Astrocyte of the cerebellum (primary cell): ENCODE results near the gene COPZ2.

Source experiments
- DNase-seq: peaks from one replicate; pipeline ENCODE4 v3.0.0-alpha.2; 2011; ENCODE audit warnings: low read depth
- H3K4me3 ChIP-seq: 2 replicates; pipeline ENCODE4 v1.5.1; 2011; ENCODE audit warnings: mild to moderate bottlenecking, low read depth, low read length, moderate library complexity
- CTCF ChIP-seq: IDR thresholded peaks from 2 replicates; pipeline ENCODE4 v1.5.1; 2012; ENCODE audit warnings: low read length, low read depth, moderate library complexity, mild to moderate bottlenecking; ENCODE audit errors: missing control alignments
- in situ Hi-C: cut with HindIII; loops from 2 replicates; pipeline ENCODE4 v1.10.0; 2017; ENCODE audit warnings: low sequenced_read_pairs

COPZ2 gene

DNA sequence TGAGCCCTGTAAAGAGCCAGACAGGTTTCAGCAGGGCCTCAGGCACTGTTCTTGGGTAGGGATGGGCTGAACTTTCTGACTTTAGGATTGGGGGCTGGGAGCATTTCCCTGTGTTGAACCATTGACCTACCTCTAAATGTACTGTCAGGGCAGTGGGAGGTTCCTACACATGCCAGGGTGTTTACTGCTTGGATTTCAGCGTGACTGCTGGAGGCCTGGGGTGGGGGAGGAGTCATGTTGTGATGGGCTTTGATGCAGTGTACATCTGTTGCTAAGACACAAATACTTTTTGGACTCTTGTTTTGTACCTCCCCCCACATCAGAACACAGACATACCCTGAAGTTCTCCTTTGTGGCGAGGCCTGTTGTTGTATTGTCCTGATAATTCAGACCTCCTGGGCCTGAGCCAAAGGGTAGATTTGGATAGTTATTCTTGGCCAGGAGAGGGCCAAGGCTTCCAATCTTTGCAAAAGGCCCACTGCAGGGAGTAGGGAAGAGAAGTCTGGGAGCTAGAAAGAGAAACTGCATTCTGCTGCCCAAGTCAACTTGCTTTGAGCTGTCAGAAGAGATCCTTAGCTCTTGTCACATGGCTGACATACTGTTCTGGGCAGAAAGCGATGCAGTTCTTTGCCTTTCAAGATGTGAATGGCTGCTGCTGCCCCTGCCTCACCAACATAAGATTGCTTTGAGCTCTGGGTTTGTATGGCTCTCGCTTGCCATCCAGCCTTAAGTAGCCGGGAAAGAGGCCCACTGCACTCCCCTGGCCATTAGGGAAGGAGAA lies 14.3 kb upstream of the COPZ2 start:
- in situ Hi-C loops = no loop called here
- peak; percentile 40 for TF ChIP-seq CTCF
- peak; percentile 98 for DNase-seq
- peak overlapping the region; percentile 69 for H3K4me3 ChIP-seq

- no peak for DNase-seq
- no peak for TF ChIP-seq CTCF
- in situ Hi-C loops = no loop called here
- peak overlapping the region; percentile 69 for H3K4me3 ChIP-seq
These were observed 13.7 kb upstream of the COPZ2 start for GRCh38 chr17:48051283-48051682.

DNA sequence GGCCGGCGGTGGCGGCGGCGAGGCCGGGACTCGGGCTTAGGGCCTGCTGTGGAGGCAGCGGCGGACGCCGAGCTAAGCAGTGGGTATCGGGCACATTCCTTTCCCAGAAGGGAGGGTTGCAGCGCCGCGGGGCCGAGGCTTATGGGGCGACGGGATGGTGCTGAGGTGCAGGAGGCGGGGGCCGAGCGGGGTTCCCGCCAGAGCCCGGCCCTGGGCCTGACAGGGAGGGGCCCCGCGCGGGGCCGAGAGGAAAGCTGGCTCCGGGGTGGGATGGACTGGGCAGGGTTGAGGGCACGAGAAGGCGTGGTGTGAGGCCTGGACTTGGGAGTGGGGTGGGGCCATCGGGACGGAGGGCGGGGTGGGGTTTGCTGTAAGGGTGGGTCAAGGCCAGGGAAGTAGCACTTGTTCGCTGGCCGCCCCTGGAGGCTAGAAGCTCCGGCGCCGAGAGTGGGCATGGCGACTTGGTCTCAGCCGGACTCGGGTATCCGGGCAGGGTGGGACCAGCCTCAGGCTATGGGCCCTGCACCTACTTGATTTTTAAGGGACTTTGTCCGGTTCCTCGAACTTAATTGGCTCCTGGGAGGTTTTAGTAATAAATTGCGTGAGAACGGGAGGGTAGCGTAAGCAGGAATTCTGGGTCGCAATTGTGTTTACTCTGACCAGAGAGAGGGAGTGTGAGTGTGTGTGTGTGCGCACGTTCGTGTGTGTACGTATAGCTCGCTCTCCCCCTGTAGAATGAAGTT lies 11.0 kb upstream of the COPZ2 start:
- H3K4me3 ChIP-seq = peak overlapping the region; percentile 69
- no peak for TF ChIP-seq CTCF
- in situ Hi-C loops = no loop called here
- DNase-seq = peak; percentile 57

GRCh38 chr17:48047741-48048383 lies 10.3 kb upstream of the COPZ2 start, which contains the start of gene NFE2L1:
Gene NFE2L1, plus strand, starts transcription at chr17:48048359. Its CDS starts 2,760 bp downstream, at chr17:48051119.
- in situ Hi-C loops = no loop called here
- H3K4me3 ChIP-seq = peak within 1 kb of the TSS; percentile 74
- no peak for TF ChIP-seq CTCF
- DNase-seq = peak; percentile 100

GRCh38 chr17:48047113-48047740 lies 9.6 kb upstream of the COPZ2 start:
- peak overlapping the region; percentile 74 for H3K4me3 ChIP-seq
- DNase-seq = no peak
- no peak for TF ChIP-seq CTCF
- in situ Hi-C loops = no loop called here

- in situ Hi-C loops = no loop called here
- H3K4me3 ChIP-seq = peak overlapping the region; percentile 74
- no peak for TF ChIP-seq CTCF
- DNase-seq = no peak
These were observed 8.7 kb upstream of the COPZ2 start for GRCh38 chr17:48046296-48046695.
